ENCODE results near the gene GRIK4. TPM values are rescaled to one million over a fixed set of nuclear protein-coding genes. Genes with fewer than 3 reads are reported as not detected.

GRIK4 gene
- total RNA-seq, 2 experiments from 2014 or later, result not detected

GRCh38 chr11:120690406-120690805 is 178.9 kb downstream of the GRIK4 start:
- ChIA-PET POLR2A (interaction anchor here (0.6 kb wide), 1 partner anchor 68 kb away, joined by 3 read pairs; no protein-coding TSS in a partner anchor), CTCF (interaction anchor here (0.8 kb wide), 1 partner anchor 179 kb away, joined by 3 read pairs; the partner anchor contains the start of gene GRIK4)
- intact Hi-C loops (cut with micrococcal nuclease), result no loop called here

GRCh38 chr11:120694726-120695125 is 183.2 kb downstream of the GRIK4 start:
- CTCF ChIA-PET, result interaction anchor here (0.8 to 1.0 kb wide), 2 partner anchors 9 to 10 kb away, joined by 3 to 5 read pairs; no protein-coding TSS in a partner anchor
- no peaks in the 10 kb centered on the region for H3K36me3 Mint-ChIP-seq
- no peak overlapping the region for H3K4me3 Mint-ChIP-seq
- intact Hi-C loops (cut with micrococcal nuclease), result no loop called here
- H3K27ac Mint-ChIP-seq, result no peak overlapping the region
- H3K9me3 Mint-ChIP-seq, result no peaks in the 10 kb centered on the region
- H3K27me3 Mint-ChIP-seq, result peaks cover 11% of the 10 kb centered on the region
- POLR2A ChIA-PET, result no interaction called here
- no peaks in the 10 kb centered on the region for H3K4me1 Mint-ChIP-seq (ENCODE audit: low read depth)
- no peak for DNase-seq

More at GRCh38 chr11:120690406-120690805, 178.9 kb downstream of the GRIK4 start:
- no peak for DNase-seq
- Mint-ChIP-seq H3K27ac (no peak overlapping the region), H3K9me3 (no peaks in the 10 kb centered on the region), H3K4me3 (no peak overlapping the region), H3K4me1 (ENCODE audit: low read depth) (no peaks in the 10 kb centered on the region), H3K27me3 (peaks cover 16% of the 10 kb centered on the region), H3K36me3 (no peaks in the 10 kb centered on the region)

GRCh38 chr11:120695426-120695825 is 183.9 kb downstream of the GRIK4 start:
- DNase-seq, result no peak
- intact Hi-C loops (cut with micrococcal nuclease), result no loop called here
- POLR2A ChIA-PET, result no interaction called here
- no peak overlapping the region for H3K4me3 Mint-ChIP-seq
- H3K4me1 Mint-ChIP-seq (ENCODE audit: low read depth), result no peaks in the 10 kb centered on the region
- H3K27me3 Mint-ChIP-seq, result peaks cover 9% of the 10 kb centered on the region
- H3K27ac Mint-ChIP-seq, result no peak overlapping the region
- no peaks in the 10 kb centered on the region for H3K36me3 Mint-ChIP-seq
- CTCF ChIA-PET, result interaction anchor here (3.6 kb wide), 1 partner anchor 10 kb away, joined by 21 read pairs; no protein-coding TSS in a partner anchor
- no peaks in the 10 kb centered on the region for H3K9me3 Mint-ChIP-seq

GRCh38 chr11:120695939-120696338 is 184.4 kb downstream of the GRIK4 start:
- Mint-ChIP-seq H3K9me3 (no peaks in the 10 kb centered on the region), H3K36me3 (no peaks in the 10 kb centered on the region), H3K27ac (no peak overlapping the region), H3K4me3 (no peak overlapping the region), H3K4me1 (ENCODE audit: low read depth) (no peaks in the 10 kb centered on the region), H3K27me3 (peaks cover 9% of the 10 kb centered on the region)
- DNase-seq, result no peak
- ChIA-PET POLR2A (interaction anchor here (0.6 kb wide), 1 partner anchor 263 kb away, joined by 4 read pairs; no protein-coding TSS in a partner anchor), CTCF (interaction anchor here (3.6 kb wide), 1 partner anchor 10 kb away, joined by 21 read pairs; no protein-coding TSS in a partner anchor)
- intact Hi-C loops (cut with micrococcal nuclease), result no loop called here

- ChIA-PET CTCF (interaction anchor here (3.6 kb wide), 1 partner anchor 11 kb away, joined by 21 read pairs; no protein-coding TSS in a partner anchor), POLR2A (interaction anchor here (0.6 kb wide), 1 partner anchor 264 kb away, joined by 4 read pairs; no protein-coding TSS in a partner anchor)
- Mint-ChIP-seq H3K27ac (no peak overlapping the region), H3K4me3 (no peak overlapping the region), H3K36me3 (no peaks in the 10 kb centered on the region), H3K27me3 (peaks cover 11% of the 10 kb centered on the region), H3K9me3 (no peaks in the 10 kb centered on the region), H3K4me1 (ENCODE audit: low read depth) (no peaks in the 10 kb centered on the region)
- no peak for DNase-seq
- intact Hi-C loops (cut with micrococcal nuclease), result no loop called here
These were observed 185.2 kb downstream of the GRIK4 start for GRCh38 chr11:120696597-120697218.

- POLR2A ChIA-PET, result no interaction called here
- CTCF ChIA-PET, result no interaction called here
- H3K4me1 Mint-ChIP-seq (ENCODE audit: low read depth), result no peaks in the 10 kb centered on the region
- H3K4me3 Mint-ChIP-seq, result no peak overlapping the region
- no peak for DNase-seq
- no peaks in the 10 kb centered on the region for H3K9me3 Mint-ChIP-seq
- H3K27me3 Mint-ChIP-seq, result peaks cover 9% of the 10 kb centered on the region
- intact Hi-C loops (cut with micrococcal nuclease), result no loop called here
- H3K36me3 Mint-ChIP-seq, result no peaks in the 10 kb centered on the region
- H3K27ac Mint-ChIP-seq, result no peak overlapping the region
These were observed 187.4 kb downstream of the GRIK4 start for GRCh38 chr11:120698918-120699317.

GRCh38 chr11:120702656-120703055 is 191.1 kb downstream of the GRIK4 start:
- Mint-ChIP-seq H3K27ac (no peak overlapping the region), H3K9me3 (peaks cover 17% of the 10 kb centered on the region), H3K4me3 (no peak overlapping the region), H3K4me1 (ENCODE audit: low read depth) (no peaks in the 10 kb centered on the region), H3K36me3 (no peaks in the 10 kb centered on the region), H3K27me3 (peaks cover 12% of the 10 kb centered on the region)
- ChIA-PET POLR2A (interaction anchor here (0.6 kb wide), 1 partner anchor 130 kb away, joined by 3 read pairs; no protein-coding TSS in a partner anchor), CTCF (no interaction called here)
- intact Hi-C loops (cut with micrococcal nuclease), result no loop called here
- DNase-seq, result no peak

GRCh38 chr11:120703358-120704152 is 192.0 kb downstream of the GRIK4 start:
- no peaks in the 10 kb centered on the region for H3K36me3 Mint-ChIP-seq
- no peak overlapping the region for H3K4me3 Mint-ChIP-seq
- no peak overlapping the region for H3K27ac Mint-ChIP-seq
- H3K27me3 Mint-ChIP-seq, result peaks cover 14% of the 10 kb centered on the region
- DNase-seq, result no peak
- peaks cover 23% of the 10 kb centered on the region for H3K9me3 Mint-ChIP-seq
- CTCF ChIA-PET, result interaction anchor here (1.0 to 1.6 kb wide), 2 partner anchors 13 to 18 kb away, joined by 3 to 5 read pairs; no protein-coding TSS in a partner anchor
- POLR2A ChIA-PET, result no interaction called here
- intact Hi-C loops (cut with micrococcal nuclease), result no loop called here
- H3K4me1 Mint-ChIP-seq (ENCODE audit: low read depth), result no peaks in the 10 kb centered on the region

GRCh38 chr11:120704256-120704750 is 192.8 kb downstream of the GRIK4 start:
- H3K4me3 Mint-ChIP-seq, result no peak overlapping the region
- POLR2A ChIA-PET, result no interaction called here
- intact Hi-C loops (cut with micrococcal nuclease), result no loop called here
- DNase-seq, result no peak
- peaks cover 14% of the 10 kb centered on the region for H3K27me3 Mint-ChIP-seq
- H3K9me3 Mint-ChIP-seq, result peaks cover 23% of the 10 kb centered on the region
- no peak overlapping the region for H3K27ac Mint-ChIP-seq
- no peaks in the 10 kb centered on the region for H3K36me3 Mint-ChIP-seq
- CTCF ChIA-PET, result interaction anchor here (1.0 to 1.6 kb wide), 2 partner anchors 12 to 19 kb away, joined by 3 to 5 read pairs; no protein-coding TSS in a partner anchor
- no peaks in the 10 kb centered on the region for H3K4me1 Mint-ChIP-seq (ENCODE audit: low read depth)

- Mint-ChIP-seq H3K27me3 (peaks cover 15% of the 10 kb centered on the region), H3K27ac (no peak overlapping the region), H3K9me3 (peaks cover 23% of the 10 kb centered on the region), H3K4me1 (ENCODE audit: low read depth) (no peaks in the 10 kb centered on the region), H3K36me3 (no peaks in the 10 kb centered on the region), H3K4me3 (no peak overlapping the region)
- ChIA-PET POLR2A (no interaction called here), CTCF (no interaction called here)
- no peak for DNase-seq
- intact Hi-C loops (cut with micrococcal nuclease), result no loop called here
These were observed 194.7 kb downstream of the GRIK4 start for GRCh38 chr11:120706257-120706656.

GRCh38 chr11:120707098-120707497 is 195.6 kb downstream of the GRIK4 start:
- Mint-ChIP-seq H3K4me3 (no peak overlapping the region), H3K4me1 (ENCODE audit: low read depth) (no peaks in the 10 kb centered on the region), H3K27ac (no peak overlapping the region), H3K27me3 (peaks cover 13% of the 10 kb centered on the region), H3K9me3 (peaks cover 23% of the 10 kb centered on the region), H3K36me3 (no peaks in the 10 kb centered on the region)
- intact Hi-C loops (cut with micrococcal nuclease), result no loop called here
- CTCF ChIA-PET, result interaction anchor here (1.2 kb wide), 1 partner anchor 22 kb away, joined by 8 read pairs; no protein-coding TSS in a partner anchor
- POLR2A ChIA-PET, result no interaction called here
- no peak for DNase-seq

- H3K27ac Mint-ChIP-seq, result no peak overlapping the region
- CTCF ChIA-PET, result interaction anchor here (1.2 kb wide), 1 partner anchor 23 kb away, joined by 8 read pairs; no protein-coding TSS in a partner anchor
- peaks cover 23% of the 10 kb centered on the region for H3K9me3 Mint-ChIP-seq
- no peak overlapping the region for H3K4me3 Mint-ChIP-seq
- no peak for DNase-seq
- POLR2A ChIA-PET, result no interaction called here
- no peaks in the 10 kb centered on the region for H3K36me3 Mint-ChIP-seq
- H3K27me3 Mint-ChIP-seq, result peaks cover 8% of the 10 kb centered on the region
- intact Hi-C loops (cut with micrococcal nuclease), result no loop called here
- no peaks in the 10 kb centered on the region for H3K4me1 Mint-ChIP-seq (ENCODE audit: low read depth)
These were observed 196.1 kb downstream of the GRIK4 start for GRCh38 chr11:120707663-120708062.

Data from activated CD4-positive, alpha-beta memory T cell treated with anti-CD3 and anti-CD28 coated beads for 36 hours (primary cell).